Lower leg skin (tissue), 4 donors: ENCODE measurements around the gene ENOPH1. TPM values are rescaled to one million over a fixed set of nuclear protein-coding genes. Genes with fewer than 3 reads are reported as not detected.
A peak's percentile ranks its signal among the peaks of the same experiment; 100 is the strongest.
"Not testable (repeated sequence)": the region's sequence is repeated elsewhere in the genome, so short reads cannot be mapped to it uniquely, and the experiment has no call there.

Experiments
- DNase-seq, 2 donors: peaks; one replicate each; pipeline ENCODE4 v3.0.0-alpha.2; 2019; ENCODE audit warnings: low spot score in 2 of 2
- H3K4me3 ChIP-seq: fragments of 200-600 bp; sonication (generic); 2 replicates; pipeline ENCODE4 v1.5.1; 2017; ENCODE audit warnings: mild to moderate bottlenecking, low read depth; ENCODE audit not compliant: poor library complexity, severe bottlenecking
- POLR2A ChIP-seq, 2 donors: fragments of 450-650 bp; IDR thresholded peaks; one replicate each; pipeline ENCODE4 v1.6.1; 2016 to 2017; ENCODE audit warnings: antibody characterized with exemption in 2 of 2, mild to moderate bottlenecking in 1 of 2, moderate library complexity in 1 of 2
- WGBS, 2 donors: methylation state at CpG; one replicate each; pipeline ENCODE4 v1.1.5; 2018; 5-methylcytosine and 5-hydroxymethylcytosine counted together
- intact Hi-C: fragments of 100-400 bp; cut with DNase I; formaldehyde crosslinking; loops from one replicate; pipeline ENCODE4 v1.15.0; 2023; ENCODE audit warnings: low total_unique reads
- total RNA-seq, 4 donors: library from RNA; depleted of rRNA; stranded (reverse); fragments of >200 nt; gene quantifications; one replicate each; pipeline ENCODE4 v1.1.0, GENCODE V29; 2016
- TF ChIP-seq, protein P1 (sequence below), 3 donors: fragments of 450-650 bp; IDR thresholded peaks; one replicate each; pipeline ENCODE4 v1.5.1; 2016; ENCODE audit warnings: antibody characterized with exemption in 3 of 3, mild to moderate bottlenecking in 3 of 3, moderate library complexity in 2 of 3

The ENOPH1 gene
- total RNA-seq: 10 to 100 TPM; 21.2 to 44.3 (median 34.6) TPM

DNA sequence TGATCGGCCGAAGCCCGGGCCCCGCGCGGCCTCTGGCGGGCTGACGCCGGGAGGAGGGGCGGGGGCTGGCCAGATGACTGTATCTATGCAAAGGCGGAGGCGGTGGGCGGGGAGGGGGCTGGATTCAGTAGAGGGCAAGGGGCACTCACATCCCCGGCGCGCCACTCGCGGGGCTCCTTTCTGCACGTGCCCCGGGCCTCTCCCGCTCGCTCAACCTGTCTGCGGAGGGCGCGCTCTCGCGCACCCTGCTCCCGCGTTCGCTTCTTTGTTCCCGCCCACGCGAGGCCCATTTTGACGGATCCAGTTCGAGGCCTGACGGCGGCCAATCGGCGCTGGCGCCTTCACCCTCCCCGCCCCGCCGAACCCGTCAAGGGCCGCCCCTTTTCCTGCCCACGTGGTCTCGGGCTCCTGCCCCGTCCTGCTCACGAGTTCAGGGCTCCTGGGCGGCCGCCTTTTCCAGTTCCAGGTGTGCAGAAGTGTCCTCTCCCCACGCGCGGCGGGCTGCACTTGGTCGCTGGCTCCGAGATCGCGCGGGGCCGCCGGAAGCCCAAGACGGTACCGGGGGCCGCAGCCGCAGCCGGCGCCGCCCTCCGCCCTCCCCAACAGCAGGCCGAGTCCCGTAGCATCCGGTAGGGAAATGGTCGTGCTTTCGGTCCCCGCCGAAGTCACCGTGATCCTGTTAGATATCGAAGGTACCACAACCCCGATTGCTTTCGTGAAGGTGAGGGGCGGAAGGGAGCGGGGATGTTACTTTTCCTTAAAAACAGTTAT, at the start of gene ENOPH1, which contains the start of gene HNRNPDL:
Gene ENOPH1 (plus strand): TSS at position 398 of the 771 bp plus-strand sequence. CDS start 240 bp downstream, at position 638.
Gene HNRNPDL (minus strand): TSS at position 270 of the 771 bp plus-strand sequence. CDS start 772 bp downstream, outside the sequence.
- H3K4me3 ChIP-seq: peak within 1 kb of the TSS; percentile 93
- WGBS, 2 donors: 0% methylated on average over 28 to 46 of the region's 83 CpGs
- intact Hi-C loops: no loop called here
- no peak for TF ChIP-seq POLR2A (IDR thresholded peaks at IDR 0.05)
- TF ChIP-seq, protein P1, sequence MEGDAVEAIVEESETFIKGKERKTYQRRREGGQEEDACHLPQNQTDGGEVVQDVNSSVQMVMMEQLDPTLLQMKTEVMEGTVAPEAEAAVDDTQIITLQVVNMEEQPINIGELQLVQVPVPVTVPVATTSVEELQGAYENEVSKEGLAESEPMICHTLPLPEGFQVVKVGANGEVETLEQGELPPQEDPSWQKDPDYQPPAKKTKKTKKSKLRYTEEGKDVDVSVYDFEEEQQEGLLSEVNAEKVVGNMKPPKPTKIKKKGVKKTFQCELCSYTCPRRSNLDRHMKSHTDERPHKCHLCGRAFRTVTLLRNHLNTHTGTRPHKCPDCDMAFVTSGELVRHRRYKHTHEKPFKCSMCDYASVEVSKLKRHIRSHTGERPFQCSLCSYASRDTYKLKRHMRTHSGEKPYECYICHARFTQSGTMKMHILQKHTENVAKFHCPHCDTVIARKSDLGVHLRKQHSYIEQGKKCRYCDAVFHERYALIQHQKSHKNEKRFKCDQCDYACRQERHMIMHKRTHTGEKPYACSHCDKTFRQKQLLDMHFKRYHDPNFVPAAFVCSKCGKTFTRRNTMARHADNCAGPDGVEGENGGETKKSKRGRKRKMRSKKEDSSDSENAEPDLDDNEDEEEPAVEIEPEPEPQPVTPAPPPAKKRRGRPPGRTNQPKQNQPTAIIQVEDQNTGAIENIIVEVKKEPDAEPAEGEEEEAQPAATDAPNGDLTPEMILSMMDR (IDR thresholded peaks at IDR 0.05): no peak
- peak; percentile 96 to 99 for DNase-seq

- no peak overlapping the region for H3K4me3 ChIP-seq
- WGBS, 2 donors: 90 to 94% methylated on average over 4 of the region's 4 CpGs
- intact Hi-C loops: no loop called here
- no peak for DNase-seq
- TF ChIP-seq, protein P1 (IDR thresholded peaks at IDR 0.05): no peak
Measured at GRCh38 chr4:82380831-82381230, 49.6 kb upstream of the ENOPH1 start.

GRCh38 chr4:82381235-82381634, 49.2 kb upstream of the ENOPH1 start:
- 97% methylated on average over 3 of the region's 3 CpGs for WGBS, 2 donors
- no peak for TF ChIP-seq POLR2A (IDR thresholded peaks at IDR 0.05)
- TF ChIP-seq, protein P1 (IDR thresholded peaks at IDR 0.05): no peak
- DNase-seq: no peak
- intact Hi-C loops: no loop called here
- no peak overlapping the region for H3K4me3 ChIP-seq

- 85 to 86% methylated on average over 2 of the region's 2 CpGs for WGBS, 2 donors
- no peak overlapping the region for H3K4me3 ChIP-seq
- intact Hi-C loops: no loop called here
- TF ChIP-seq POLR2A (IDR thresholded peaks at IDR 0.05): no peak
- TF ChIP-seq, protein P1 (IDR thresholded peaks at IDR 0.05): no peak
- no peak for DNase-seq
Measured at GRCh38 chr4:82381661-82382296, 48.6 kb upstream of the ENOPH1 start.

GRCh38 chr4:82382751-82383150, 47.6 kb upstream of the ENOPH1 start:
- 69 to 79% methylated on average over 2 of the region's 2 CpGs for WGBS, 2 donors
- no peak overlapping the region for H3K4me3 ChIP-seq
- no peak for TF ChIP-seq POLR2A (IDR thresholded peaks at IDR 0.05)
- TF ChIP-seq, protein P1 (IDR thresholded peaks at IDR 0.05): no peak
- intact Hi-C loops: no loop called here
- no peak for DNase-seq

DNA sequence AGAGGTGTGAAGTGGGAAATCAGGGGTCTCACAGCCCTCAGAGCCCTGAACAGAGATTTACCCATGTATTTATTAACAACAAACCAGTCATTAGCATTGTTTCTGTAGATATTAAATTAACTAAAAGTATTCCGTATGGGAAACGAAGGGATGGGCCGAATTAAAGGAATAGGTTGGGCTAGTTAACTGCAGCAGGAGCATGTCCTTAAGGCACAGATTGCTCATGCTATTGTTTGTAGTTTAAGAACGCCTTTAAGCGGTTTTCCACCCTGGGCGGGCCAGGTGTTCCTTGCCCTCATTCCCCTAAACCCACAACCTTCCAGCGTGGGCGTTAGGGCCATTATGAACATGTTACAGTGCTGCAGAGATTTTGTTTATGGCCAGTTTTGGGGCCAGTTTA, 44.1 kb upstream of the ENOPH1 start:
- WGBS, 2 donors: 79 to 85% methylated on average over 8 of the region's 8 CpGs
- DNase-seq, intact Hi-C loops, H3K4me3 ChIP-seq: not testable (repeated sequence)
